ENCODE data around the gene SEPTIN12.

GRCh38 chr16:4768549-4769305, 19.4 kb downstream of the SEPTIN12 start:
- TF ChIP-seq CTCF (IDR thresholded peaks at IDR 0.05; ENCODE audit: poor library complexity) = no peak
- no peak for TF ChIP-seq EZH2 (IDR thresholded peaks at IDR 0.05; ENCODE audit: borderline replicate concordance)
- TF ChIP-seq EZH2phosphoT487 (IDR thresholded peaks at IDR 0.05; ENCODE audit: low read depth, severe bottlenecking, unreplicated experiment) = no peak

Data from hepatocyte (in vitro differentiated cells).